Mesenchymal stem cell (in vitro differentiated cells and primary cell): ENCODE data around the gene TMEM185A.

Experiments
- DNase-seq: peaks from one replicate; pipeline ENCODE4 v3.0.0-alpha.2; 2013
- H2AFZ ChIP-seq: one replicate; pipeline ENCODE4 v1.6.1; 2013; ENCODE audit warnings: low read depth, mild to moderate bottlenecking, control low read depth, inconsistent platforms, low read length, moderate library complexity
- H2AK5ac ChIP-seq: 2 replicates; pipeline ENCODE4 v1.6.1; 2013; ENCODE audit warnings: low read length, moderate library complexity, mild to moderate bottlenecking, inconsistent platforms; ENCODE audit not compliant: severe bottlenecking
- H2BK120ac ChIP-seq: one replicate; pipeline ENCODE4 v1.6.1; 2013; ENCODE audit warnings: low read depth, mild to moderate bottlenecking, inconsistent platforms, low read length, moderate library complexity
- H2BK12ac ChIP-seq, 2 experiments: one replicate each; pipeline ENCODE4 v1.6.1; 2013; ENCODE audit warnings: inconsistent platforms in 2 of 2, low read length in 2 of 2, mild to moderate bottlenecking in 2 of 2, moderate library complexity in 2 of 2, control low read depth in 1 of 2
- H2BK15ac ChIP-seq: one replicate; pipeline ENCODE4 v1.6.1; 2013; ENCODE audit warnings: mild to moderate bottlenecking, low read depth, inconsistent platforms; ENCODE audit not compliant: poor library complexity, severe bottlenecking
- H2BK5ac ChIP-seq: 2 replicates; pipeline ENCODE4 v1.6.1; 2013; ENCODE audit warnings: low read depth, mild to moderate bottlenecking, low read length, control low read depth, inconsistent platforms; ENCODE audit not compliant: poor library complexity, severe bottlenecking
- H3K14ac ChIP-seq, 2 experiments: one replicate each; pipeline ENCODE4 v1.6.1; 2013; ENCODE audit warnings: inconsistent platforms in 2 of 2, low read length in 2 of 2, control low read depth in 1 of 2, mild to moderate bottlenecking in 1 of 2, moderate library complexity in 1 of 2
- H3K18ac ChIP-seq, 2 experiments: one replicate each; pipeline ENCODE4 v1.6.1; 2013; ENCODE audit warnings: inconsistent platforms in 2 of 2, low read length in 2 of 2, control low read depth in 1 of 2, low read depth in 1 of 2, mild to moderate bottlenecking in 1 of 2
- H3K23ac ChIP-seq, 2 experiments: one replicate each; pipeline ENCODE4 v1.6.1; 2013; ENCODE audit warnings: inconsistent platforms in 2 of 2, low read length in 2 of 2, mild to moderate bottlenecking in 2 of 2, moderate library complexity in 2 of 2, control low read depth in 1 of 2
- H3K27ac ChIP-seq: 2 replicates; pipeline ENCODE4 v1.5.1; 2013; ENCODE audit warnings: mild to moderate bottlenecking, moderate library complexity, low read length, control low read depth, inconsistent platforms; ENCODE audit not compliant: poor library complexity, severe bottlenecking
- H3K27me3 ChIP-seq, 2 experiments: 2 replicates each; pipeline versions ENCODE4 v1.6.1 to v1.7.0; 2013; ENCODE audit warnings: low read length in 2 of 2, mild to moderate bottlenecking in 2 of 2, moderate library complexity in 2 of 2, control low read depth in 1 of 2, inconsistent platforms in 1 of 2; ENCODE audit not compliant: control insufficient read depth in 1 of 2, insufficient read depth in 1 of 2
- H3K36me3 ChIP-seq, 2 experiments: 2 replicates each; pipeline versions ENCODE4 v1.6.1 to v1.7.0; 2013; ENCODE audit warnings: low read length in 2 of 2, control low read depth in 1 of 2, inconsistent platforms in 1 of 2, low read depth in 1 of 2, mild to moderate bottlenecking in 1 of 2; ENCODE audit not compliant: insufficient read depth in 2 of 2, control insufficient read depth in 1 of 2
- H3K4ac ChIP-seq, 2 experiments: one replicate each; pipeline ENCODE4 v1.6.1; 2013; ENCODE audit warnings: inconsistent platforms in 2 of 2, low read length in 2 of 2, mild to moderate bottlenecking in 2 of 2, moderate library complexity in 2 of 2, control low read depth in 1 of 2, low read depth in 1 of 2
- H3K4me1 ChIP-seq: 2 replicates; pipeline ENCODE4 v1.6.1; 2013; ENCODE audit warnings: low read depth, low read length, control low read depth; ENCODE audit not compliant: control insufficient read depth, insufficient read depth
- H3K4me2 ChIP-seq: 2 replicates; pipeline ENCODE4 v1.6.1; 2013; ENCODE audit warnings: low read length, mild to moderate bottlenecking, inconsistent platforms; ENCODE audit not compliant: poor library complexity, severe bottlenecking
- H3K4me3 ChIP-seq, 2 experiments: 2 replicates each; pipeline versions ENCODE4 v1.5.1 to v1.7.0; 2013; ENCODE audit warnings: low read length in 2 of 2, mild to moderate bottlenecking in 2 of 2, control low read depth in 1 of 2, low read depth in 1 of 2; ENCODE audit not compliant: insufficient read depth in 1 of 2
- H3K79me1 ChIP-seq: replicated peaks from 2 replicates; pipeline ENCODE4 v1.6.1; 2013; ENCODE audit warnings: mild to moderate bottlenecking, control low read depth, low read length, inconsistent platforms; ENCODE audit not compliant: poor library complexity, severe bottlenecking
- H3K9ac ChIP-seq: 2 replicates; pipeline ENCODE4 v1.7.0; 2013; ENCODE audit warnings: mild to moderate bottlenecking, low read length, moderate library complexity
- H3K9me3 ChIP-seq: 2 replicates; pipeline ENCODE4 v1.7.0; 2013; ENCODE audit warnings: mild to moderate bottlenecking, low read length; ENCODE audit not compliant: control insufficient read depth
- H4K8ac ChIP-seq: one replicate; pipeline ENCODE4 v1.6.1; 2013; ENCODE audit warnings: inconsistent platforms, mild to moderate bottlenecking, low read length, moderate library complexity
- H4K91ac ChIP-seq: one replicate; pipeline ENCODE4 v1.6.1; 2013; ENCODE audit warnings: mild to moderate bottlenecking, low read length, inconsistent platforms
- WGBS: methylation state at CpG from one replicate; pipeline ENCODE4 v1.1.7; 2013; ENCODE audit warnings: mixed read lengths; 5-methylcytosine and 5-hydroxymethylcytosine counted together

TMEM185A gene

DNA sequence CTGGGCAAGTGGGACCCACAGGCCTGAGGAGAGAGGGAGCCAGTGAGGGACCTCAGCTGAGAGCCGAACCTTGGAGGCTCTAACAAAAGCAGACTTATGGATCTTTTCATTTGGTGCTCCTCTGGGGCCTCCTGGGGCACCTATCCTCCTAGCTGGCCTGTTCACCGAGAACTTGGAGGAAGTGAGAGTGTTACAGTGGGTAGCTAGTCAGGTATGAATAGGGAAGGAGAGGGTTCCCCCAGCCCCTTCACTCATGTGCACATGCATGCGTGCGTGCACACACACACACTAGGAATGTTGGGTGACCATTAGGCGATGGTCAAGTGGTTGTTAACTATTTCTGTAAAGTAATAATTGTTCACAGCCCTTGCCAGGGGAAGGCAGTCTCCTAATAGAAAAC is 18.6 kb upstream of the TMEM185A start:
- H3K4me1 ChIP-seq, result no peaks in the 10 kb centered on the region
- H3K79me1 ChIP-seq, result no peaks in the 10 kb centered on the region
- H3K9ac ChIP-seq, result no peak overlapping the region
- no peak overlapping the region for H3K27ac ChIP-seq
- H3K9me3 ChIP-seq, result no peaks in the 10 kb centered on the region
- H2BK120ac ChIP-seq, result no peak overlapping the region
- H2AFZ ChIP-seq, result no peak overlapping the region
- H2BK15ac ChIP-seq, result no peak overlapping the region
- H4K91ac ChIP-seq, result no peak overlapping the region
- DNase-seq, result no peak
- peaks cover 0 to 16% of the 10 kb centered on the region in 2 experiments for H3K27me3 ChIP-seq
- no peak overlapping the region for H3K23ac ChIP-seq
- no peak overlapping the region for H2BK5ac ChIP-seq
- no peak overlapping the region for H4K8ac ChIP-seq
- no peaks in the 10 kb centered on the region for H3K36me3 ChIP-seq
- H2AK5ac ChIP-seq, result no peak overlapping the region
- H3K14ac ChIP-seq, result no peak overlapping the region
- 86% methylated on average over 2 of the region's 5 CpGs for WGBS
- no peak overlapping the region for H3K4ac ChIP-seq
- no peak overlapping the region for H3K18ac ChIP-seq
- no peak overlapping the region for H3K4me3 ChIP-seq
- H3K4me2 ChIP-seq, result no peak overlapping the region
- no peak overlapping the region for H2BK12ac ChIP-seq

GRCh38 chrX:149648932-149649331 is 17.3 kb upstream of the TMEM185A start:
- Histone ChIP-seq H2BK15ac (no peak overlapping the region), H3K27me3 (peaks cover 0 to 16% of the 10 kb centered on the region in 2 experiments), H4K91ac (no peak overlapping the region), H2AK5ac (no peak overlapping the region), H3K79me1 (no peaks in the 10 kb centered on the region), H3K4me1 (no peaks in the 10 kb centered on the region), H3K4me3 (no peak overlapping the region), H4K8ac (no peak overlapping the region), H3K4me2 (no peak overlapping the region), H2AFZ (no peak overlapping the region), H3K18ac (no peak overlapping the region), H3K4ac (no peak overlapping the region), H2BK120ac (no peak overlapping the region), H3K14ac (no peak overlapping the region), H2BK12ac (no peak overlapping the region), H3K36me3 (no peaks in the 10 kb centered on the region), H3K9me3 (no peaks in the 10 kb centered on the region), H3K9ac (no peak overlapping the region), H2BK5ac (no peak overlapping the region), H3K23ac (no peak overlapping the region), H3K27ac (no peak overlapping the region)
- DNase-seq, result no peak
- no CpG with 5 or more reads among the region's 1 CpG for WGBS

- peaks cover 0 to 16% of the 10 kb centered on the region in 2 experiments for H3K27me3 ChIP-seq
- no peak overlapping the region for H2AFZ ChIP-seq
- no peak overlapping the region for H4K8ac ChIP-seq
- H3K9ac ChIP-seq, result no peak overlapping the region
- H3K4ac ChIP-seq, result no peak overlapping the region
- no peak overlapping the region for H3K4me2 ChIP-seq
- no peak overlapping the region for H3K27ac ChIP-seq
- no peak overlapping the region for H3K14ac ChIP-seq
- no peak overlapping the region for H2BK15ac ChIP-seq
- H3K36me3 ChIP-seq, result no peaks in the 10 kb centered on the region
- no peak overlapping the region for H2BK5ac ChIP-seq
- H3K79me1 ChIP-seq, result no peaks in the 10 kb centered on the region
- H3K4me1 ChIP-seq, result no peaks in the 10 kb centered on the region
- no peak overlapping the region for H3K18ac ChIP-seq
- H3K23ac ChIP-seq, result no peak overlapping the region
- H2AK5ac ChIP-seq, result no peak overlapping the region
- no peak for DNase-seq
- no peak overlapping the region for H3K4me3 ChIP-seq
- 77% methylated on average over 5 of the region's 6 CpGs for WGBS
- no peak overlapping the region for H2BK12ac ChIP-seq
- peaks cover 8% of the 10 kb centered on the region for H3K9me3 ChIP-seq
- no peak overlapping the region for H2BK120ac ChIP-seq
- no peak overlapping the region for H4K91ac ChIP-seq
Observed at GRCh38 chrX:149647505-149647904, 15.9 kb upstream of the TMEM185A start.

DNA sequence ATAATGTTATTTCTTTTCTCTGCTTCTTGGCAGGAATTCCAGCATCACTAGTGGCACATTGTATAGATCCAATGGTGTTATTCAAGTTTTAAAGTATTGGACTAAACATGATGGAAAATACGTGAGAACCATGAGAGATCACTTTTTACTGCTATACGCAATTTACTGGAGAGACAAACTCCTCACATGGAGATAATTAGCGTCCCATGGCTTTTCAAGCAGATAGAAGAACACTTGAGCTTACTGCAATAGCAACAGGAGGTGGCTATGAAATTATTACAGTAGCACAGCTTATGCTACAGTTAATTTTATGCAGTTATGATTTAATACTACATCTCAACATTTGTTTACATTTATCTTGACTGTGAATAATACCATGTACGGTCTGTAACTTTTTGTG is 11.9 kb upstream of the TMEM185A start:
- Histone ChIP-seq H4K91ac (no peak overlapping the region), H4K8ac (no peak overlapping the region), H3K23ac (no peak overlapping the region), H3K4ac (no peak overlapping the region), H3K18ac (no peak overlapping the region), H3K14ac (no peak overlapping the region), H3K27me3 (peaks cover 0 to 9% of the 10 kb centered on the region in 2 experiments), H3K27ac (no peak overlapping the region), H3K36me3 (no peaks in the 10 kb centered on the region), H3K4me1 (no peaks in the 10 kb centered on the region), H2BK12ac (no peak overlapping the region), H3K9ac (no peak overlapping the region), H3K4me2 (no peak overlapping the region), H3K9me3 (peaks cover 12% of the 10 kb centered on the region), H3K79me1 (no peaks in the 10 kb centered on the region), H3K4me3 (no peak overlapping the region), H2BK15ac (no peak overlapping the region), H2AK5ac (no peak overlapping the region), H2BK5ac (no peak overlapping the region), H2BK120ac (no peak overlapping the region), H2AFZ (no peak overlapping the region)
- WGBS, result 75% methylated on average over 2 of the region's 4 CpGs
- no peak for DNase-seq
